ENCODE results near the gene TPGS1. TPM values are rescaled to one million over a fixed set of nuclear protein-coding genes. Genes with fewer than 3 reads are reported as not detected.

The TPGS1 gene
- total and polyA plus RNA-seq, 5 donors from 2014 or later = 18.2 to 44.4 (median 34.5) TPM

DNA sequence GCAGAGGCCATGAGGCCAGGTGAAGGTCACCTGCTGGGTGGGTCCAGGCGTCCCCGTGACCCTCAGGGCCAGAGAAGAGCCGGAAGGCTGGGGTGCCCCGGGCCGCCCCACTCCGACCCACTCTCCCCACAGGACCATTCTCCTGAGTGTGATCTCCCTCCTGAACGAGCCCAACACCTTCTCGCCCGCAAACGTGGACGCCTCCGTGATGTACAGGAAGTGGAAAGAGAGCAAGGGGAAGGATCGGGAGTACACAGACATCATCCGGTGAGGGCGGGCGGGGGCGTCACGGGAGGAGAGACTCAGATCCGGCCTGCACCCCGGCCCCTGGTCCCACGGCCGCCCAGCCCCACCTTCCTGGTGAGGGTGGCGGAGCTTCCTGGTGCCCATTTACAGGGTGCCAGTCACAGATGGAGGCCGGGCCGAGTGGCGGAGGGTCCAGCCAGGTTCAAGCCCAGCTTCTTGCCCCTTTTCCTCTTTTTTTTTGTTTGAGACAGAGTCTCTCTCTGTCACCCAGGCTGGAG is 29.6 kb downstream of the TPGS1 start:
- H3K4me1 ChIP-seq (ENCODE audit: control insufficient read depth, insufficient read depth, low read length, poor library complexity, severe bottlenecking) = peaks cover 18% of the 10 kb centered on the region
- H3K27ac Mint-ChIP-seq = no peak overlapping the region
- H3K36me3 Mint-ChIP-seq = peaks cover 5% of the 10 kb centered on the region
- ATAC-seq (ENCODE audit: low read depth in 2 of 2) (no peak), DNase-seq (no peak)
- no peaks in the 10 kb centered on the region for H3K9me3 ChIP-seq (ENCODE audit: control insufficient read depth in 2 of 2, low read length in 2 of 2)
- H3K4me3 ChIP-seq (ENCODE audit: low read depth, low read length) = no peak overlapping the region
- H3K4me3 Mint-ChIP-seq = no peak overlapping the region
- H3K9me3 Mint-ChIP-seq = no peaks in the 10 kb centered on the region
- no peak overlapping the region for H3K27ac ChIP-seq (ENCODE audit: insufficient read depth, low read length, poor library complexity, severe bottlenecking)
- H3K27me3 Mint-ChIP-seq = no peaks in the 10 kb centered on the region
- peaks cover 23% of the 10 kb centered on the region for H3K36me3 ChIP-seq (ENCODE audit: control insufficient read depth, insufficient read depth, low read length)
- H3K27me3 ChIP-seq (ENCODE audit: control insufficient read depth, insufficient read depth, low read length) = no peaks in the 10 kb centered on the region
- H3K4me1 Mint-ChIP-seq = peaks cover 0 to 23% (median 6%) of the 10 kb centered on the region in 4 donors

DNA sequence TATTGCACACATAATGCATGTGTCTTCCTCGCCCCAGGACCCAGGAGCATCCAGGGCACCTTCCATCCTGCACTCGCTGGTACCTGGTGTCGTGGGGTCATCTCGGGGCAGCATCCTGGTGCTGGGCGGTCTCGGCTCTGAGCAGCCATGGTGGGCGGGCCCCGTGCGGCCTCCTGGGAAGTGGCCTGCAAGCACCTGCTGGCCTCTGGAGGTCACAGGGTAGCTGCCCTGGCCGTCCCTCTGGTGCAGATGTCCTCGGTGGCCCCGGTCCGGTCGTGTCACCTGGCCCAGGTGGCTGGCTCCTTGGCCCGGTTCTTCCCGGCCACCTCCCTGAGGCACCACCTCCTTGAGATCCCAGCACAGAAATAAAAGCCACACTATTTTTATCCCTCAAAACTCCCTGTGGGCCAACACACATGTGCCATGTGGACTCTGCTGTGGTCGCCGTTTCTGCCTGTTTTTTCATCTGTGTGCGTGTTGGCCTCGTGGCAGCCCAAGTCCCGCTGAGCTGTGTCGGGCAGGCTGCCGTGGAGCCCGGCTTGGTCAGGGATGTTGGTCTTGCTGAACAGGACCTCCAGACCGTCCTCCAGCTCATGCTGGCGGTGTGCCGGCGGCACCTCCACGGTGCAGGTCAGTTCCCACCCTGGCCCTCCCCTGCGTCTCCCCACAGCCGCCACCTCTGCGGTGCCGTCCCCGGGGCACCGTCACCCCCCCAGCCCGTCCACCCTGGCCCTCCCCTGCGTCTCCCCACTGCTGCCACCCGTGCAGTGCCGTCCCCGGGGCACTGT is 31.5 kb downstream of the TPGS1 start:
- peaks cover 5% of the 10 kb centered on the region for H3K36me3 Mint-ChIP-seq
- Histone ChIP-seq H3K36me3 (ENCODE audit: control insufficient read depth, insufficient read depth, low read length) (peaks cover 30% of the 10 kb centered on the region), H3K27ac (ENCODE audit: insufficient read depth, low read length, poor library complexity, severe bottlenecking) (no peak overlapping the region), H3K4me3 (ENCODE audit: low read depth, low read length) (no peak overlapping the region), H3K27me3 (ENCODE audit: control insufficient read depth, insufficient read depth, low read length) (no peaks in the 10 kb centered on the region), H3K4me1 (ENCODE audit: control insufficient read depth, insufficient read depth, low read length, poor library complexity, severe bottlenecking) (peaks cover 10% of the 10 kb centered on the region), H3K9me3 (ENCODE audit: control insufficient read depth in 2 of 2, low read length in 2 of 2) (no peaks in the 10 kb centered on the region)
- no peaks in the 10 kb centered on the region for H3K9me3 Mint-ChIP-seq
- H3K27ac Mint-ChIP-seq = no peak overlapping the region
- peaks cover 0 to 20% (median 6%) of the 10 kb centered on the region in 4 donors for H3K4me1 Mint-ChIP-seq
- H3K4me3 Mint-ChIP-seq = no peak overlapping the region
- DNase-seq = no peak
- H3K27me3 Mint-ChIP-seq = no peaks in the 10 kb centered on the region
- ATAC-seq (ENCODE audit: low read depth in 2 of 2) = no peak

DNA sequence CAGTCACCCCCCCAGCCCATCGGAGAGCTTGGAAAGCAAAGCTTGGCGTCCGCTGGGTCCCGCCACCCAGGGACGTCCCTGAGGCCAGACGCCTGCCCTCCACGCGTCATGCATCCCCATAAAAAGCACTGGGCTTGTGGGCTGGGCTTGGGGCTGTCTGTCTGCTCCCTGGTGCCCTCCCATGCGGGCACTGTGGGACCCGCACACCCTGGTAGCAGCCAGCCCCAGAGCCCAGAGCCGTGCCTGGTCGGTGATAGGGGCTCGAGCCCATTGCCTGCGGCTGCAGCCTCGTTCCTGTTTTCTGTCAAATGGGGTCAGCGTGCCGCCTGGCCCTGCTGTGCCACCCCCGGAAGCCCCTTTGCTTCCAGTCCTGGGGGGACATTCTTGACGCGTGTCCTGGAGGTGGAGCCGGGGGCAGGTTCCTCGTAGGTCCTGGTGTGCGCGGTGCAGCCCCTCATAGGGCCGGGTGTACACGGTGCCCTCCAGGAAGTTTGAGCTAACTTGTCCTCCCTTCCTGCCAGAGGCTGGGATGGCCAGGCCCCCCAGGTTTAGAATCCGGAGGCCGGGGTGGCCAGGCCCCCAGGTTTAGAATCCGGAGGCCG is 32.2 kb downstream of the TPGS1 start:
- no peaks in the 10 kb centered on the region for H3K9me3 Mint-ChIP-seq
- Histone ChIP-seq H3K36me3 (ENCODE audit: control insufficient read depth, insufficient read depth, low read length) (peaks cover 30% of the 10 kb centered on the region), H3K27me3 (ENCODE audit: control insufficient read depth, insufficient read depth, low read length) (no peaks in the 10 kb centered on the region), H3K9me3 (ENCODE audit: control insufficient read depth in 2 of 2, low read length in 2 of 2) (no peaks in the 10 kb centered on the region), H3K4me3 (ENCODE audit: low read depth, low read length) (no peak overlapping the region), H3K27ac (ENCODE audit: insufficient read depth, low read length, poor library complexity, severe bottlenecking) (no peak overlapping the region), H3K4me1 (ENCODE audit: control insufficient read depth, insufficient read depth, low read length, poor library complexity, severe bottlenecking) (peaks cover 14% of the 10 kb centered on the region)
- no peaks in the 10 kb centered on the region for H3K27me3 Mint-ChIP-seq
- peaks cover 0 to 24% (median 6%) of the 10 kb centered on the region in 4 donors for H3K4me1 Mint-ChIP-seq
- no peak overlapping the region for H3K4me3 Mint-ChIP-seq
- ATAC-seq (ENCODE audit: low read depth in 2 of 2) (no peak), DNase-seq (no peak)
- H3K36me3 Mint-ChIP-seq = peaks cover 5% of the 10 kb centered on the region
- H3K27ac Mint-ChIP-seq = no peak overlapping the region

DNA sequence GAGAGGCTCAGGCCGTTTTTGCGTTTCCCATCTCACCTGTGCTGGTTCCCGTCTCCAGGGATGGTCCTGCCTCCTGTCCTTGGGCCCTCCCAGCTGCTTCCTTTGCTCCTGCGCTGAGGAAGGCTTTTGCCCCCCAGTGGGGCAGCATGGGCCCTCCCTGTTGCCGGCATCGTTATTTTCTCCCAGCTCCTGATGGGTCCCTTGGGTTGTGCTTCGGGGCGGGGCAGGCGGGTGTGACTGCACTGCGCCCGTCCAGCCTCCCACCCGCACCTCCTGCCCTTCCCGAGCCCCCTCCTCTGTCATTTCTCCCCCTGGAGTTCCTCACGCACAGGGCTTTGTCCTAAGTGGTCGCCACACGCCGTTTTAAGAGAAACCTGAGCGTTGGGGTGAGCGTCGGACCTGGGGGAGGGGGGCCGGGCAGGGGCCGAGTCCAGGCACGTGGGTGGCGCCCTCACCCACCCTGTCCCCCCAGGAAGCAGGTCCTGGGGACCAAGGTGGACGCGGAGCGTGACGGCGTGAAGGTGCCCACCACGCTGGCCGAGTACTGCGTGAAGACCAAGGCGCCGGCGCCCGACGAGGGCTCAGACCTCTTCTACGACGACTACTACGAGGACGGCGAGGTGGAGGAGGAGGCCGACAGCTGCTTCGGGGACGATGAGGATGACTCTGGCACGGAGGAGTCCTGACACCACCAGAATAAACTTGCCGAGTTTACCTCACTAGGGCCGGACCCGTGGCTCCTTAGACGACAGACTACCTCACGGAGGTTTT is 33.8 kb downstream of the TPGS1 start:
- H3K27me3 Mint-ChIP-seq = no peaks in the 10 kb centered on the region
- H3K27ac Mint-ChIP-seq = no peak overlapping the region

DNA sequence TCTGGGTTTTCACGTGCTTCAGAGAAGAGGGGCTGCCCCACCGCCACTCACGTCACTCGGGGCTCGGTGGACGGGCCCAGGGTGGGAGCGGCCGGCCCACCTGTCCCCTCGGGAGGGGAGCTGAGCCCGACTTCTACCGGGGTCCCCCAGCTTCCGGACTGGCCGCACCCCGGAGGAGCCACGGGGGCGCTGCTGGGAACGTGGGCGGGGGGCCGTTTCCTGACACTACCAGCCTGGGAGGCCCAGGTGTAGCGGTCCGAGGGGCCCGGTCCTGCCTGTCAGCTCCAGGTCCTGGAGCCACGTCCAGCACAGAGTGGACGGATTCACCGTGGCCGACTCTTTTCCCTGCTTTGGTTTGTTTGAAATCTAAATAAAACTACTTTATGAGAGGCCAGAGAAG is 34.4 kb downstream of the TPGS1 start:
- no peak overlapping the region for H3K27ac Mint-ChIP-seq
- ATAC-seq (ENCODE audit: low read depth in 2 of 2) (no peak), DNase-seq (no peak)
- no peak overlapping the region for H3K27ac ChIP-seq (ENCODE audit: insufficient read depth, low read length, poor library complexity, severe bottlenecking)
- peaks cover 23% of the 10 kb centered on the region for H3K36me3 ChIP-seq (ENCODE audit: control insufficient read depth, insufficient read depth, low read length)
- peak overlapping the region in 1 of 4 donors; percentile 15 for H3K4me3 Mint-ChIP-seq
- no peaks in the 10 kb centered on the region for H3K27me3 Mint-ChIP-seq
- H3K4me1 Mint-ChIP-seq = peaks cover 0 to 29% (median 6%) of the 10 kb centered on the region in 4 donors
- H3K27me3 ChIP-seq (ENCODE audit: control insufficient read depth, insufficient read depth, low read length) = no peaks in the 10 kb centered on the region
- H3K36me3 Mint-ChIP-seq = peaks cover 5% of the 10 kb centered on the region
- H3K9me3 Mint-ChIP-seq = no peaks in the 10 kb centered on the region
- H3K9me3 ChIP-seq (ENCODE audit: control insufficient read depth in 2 of 2, low read length in 2 of 2) = no peaks in the 10 kb centered on the region
- H3K4me1 ChIP-seq (ENCODE audit: control insufficient read depth, insufficient read depth, low read length, poor library complexity, severe bottlenecking) = peaks cover 20% of the 10 kb centered on the region
- H3K4me3 ChIP-seq (ENCODE audit: low read depth, low read length) = no peak overlapping the region

More for the DNA sequence above, 33.8 kb downstream of the TPGS1 start:
- H3K27ac ChIP-seq (ENCODE audit: insufficient read depth, low read length, poor library complexity, severe bottlenecking) = no peak overlapping the region
- Mint-ChIP-seq H3K36me3 (peaks cover 5% of the 10 kb centered on the region), H3K4me3 (no peak overlapping the region), H3K4me1 (peaks cover 0 to 29% (median 6%) of the 10 kb centered on the region in 4 donors), H3K9me3 (no peaks in the 10 kb centered on the region)
- H3K4me1 ChIP-seq (ENCODE audit: control insufficient read depth, insufficient read depth, low read length, poor library complexity, severe bottlenecking) = peaks cover 20% of the 10 kb centered on the region
- DNase-seq (no peak), ATAC-seq (ENCODE audit: low read depth in 2 of 2) (no peak)
- H3K27me3 ChIP-seq (ENCODE audit: control insufficient read depth, insufficient read depth, low read length) = no peaks in the 10 kb centered on the region
- H3K36me3 ChIP-seq (ENCODE audit: control insufficient read depth, insufficient read depth, low read length) = peaks cover 30% of the 10 kb centered on the region
- H3K4me3 ChIP-seq (ENCODE audit: low read depth, low read length) = no peak overlapping the region
- H3K9me3 ChIP-seq (ENCODE audit: control insufficient read depth in 2 of 2, low read length in 2 of 2) = no peaks in the 10 kb centered on the region

DNA sequence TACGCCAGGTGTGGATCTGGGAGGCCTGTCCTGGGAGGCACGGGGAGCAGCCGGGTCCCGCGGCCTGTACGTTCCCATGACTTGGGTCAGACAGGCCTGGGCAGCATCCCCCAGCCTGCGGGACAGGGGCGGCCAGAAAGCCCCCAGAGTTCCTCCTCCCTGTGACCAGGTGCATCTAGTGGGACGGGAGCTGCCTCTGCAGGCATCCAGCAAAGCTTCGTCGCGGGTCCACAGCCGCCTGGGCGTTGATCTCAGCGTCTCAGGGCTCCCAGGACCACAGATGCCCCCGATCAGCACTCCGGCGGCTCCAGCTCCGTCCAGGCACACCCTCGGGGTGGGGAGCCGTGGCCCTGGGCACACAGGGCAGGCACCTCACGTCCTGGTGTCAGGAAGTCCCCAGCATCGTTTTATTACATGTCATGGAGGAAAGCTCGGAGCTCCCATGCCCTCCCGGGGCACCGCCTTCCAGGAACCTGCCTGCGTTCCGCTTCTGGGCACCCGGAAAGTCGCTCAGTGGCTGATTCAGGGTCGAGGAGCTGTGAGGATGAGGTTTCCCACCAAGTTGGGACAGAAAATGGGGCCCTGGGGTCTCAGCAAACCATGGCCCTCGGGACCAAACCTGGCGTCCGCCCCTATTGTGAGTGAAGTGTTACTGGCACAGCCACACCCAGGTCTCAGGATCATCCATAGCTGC is 35.0 kb downstream of the TPGS1 start:
- Histone ChIP-seq H3K4me3 (ENCODE audit: low read depth, low read length) (no peak overlapping the region), H3K27ac (ENCODE audit: insufficient read depth, low read length, poor library complexity, severe bottlenecking) (no peak overlapping the region), H3K4me1 (ENCODE audit: control insufficient read depth, insufficient read depth, low read length, poor library complexity, severe bottlenecking) (peaks cover 20% of the 10 kb centered on the region), H3K36me3 (ENCODE audit: control insufficient read depth, insufficient read depth, low read length) (peaks cover 19% of the 10 kb centered on the region), H3K9me3 (ENCODE audit: control insufficient read depth in 2 of 2, low read length in 2 of 2) (no peaks in the 10 kb centered on the region), H3K27me3 (ENCODE audit: control insufficient read depth, insufficient read depth, low read length) (no peaks in the 10 kb centered on the region)
- Mint-ChIP-seq H3K4me1 (peaks cover 0 to 29% (median 6%) of the 10 kb centered on the region in 4 donors), H3K9me3 (no peaks in the 10 kb centered on the region), H3K27ac (no peak overlapping the region), H3K4me3 (peak overlapping the region in 1 of 4 donors; percentile 15), H3K27me3 (no peaks in the 10 kb centered on the region), H3K36me3 (peaks cover 5% of the 10 kb centered on the region)
- DNase-seq (no peak), ATAC-seq (ENCODE audit: low read depth in 2 of 2) (no peak)

DNA sequence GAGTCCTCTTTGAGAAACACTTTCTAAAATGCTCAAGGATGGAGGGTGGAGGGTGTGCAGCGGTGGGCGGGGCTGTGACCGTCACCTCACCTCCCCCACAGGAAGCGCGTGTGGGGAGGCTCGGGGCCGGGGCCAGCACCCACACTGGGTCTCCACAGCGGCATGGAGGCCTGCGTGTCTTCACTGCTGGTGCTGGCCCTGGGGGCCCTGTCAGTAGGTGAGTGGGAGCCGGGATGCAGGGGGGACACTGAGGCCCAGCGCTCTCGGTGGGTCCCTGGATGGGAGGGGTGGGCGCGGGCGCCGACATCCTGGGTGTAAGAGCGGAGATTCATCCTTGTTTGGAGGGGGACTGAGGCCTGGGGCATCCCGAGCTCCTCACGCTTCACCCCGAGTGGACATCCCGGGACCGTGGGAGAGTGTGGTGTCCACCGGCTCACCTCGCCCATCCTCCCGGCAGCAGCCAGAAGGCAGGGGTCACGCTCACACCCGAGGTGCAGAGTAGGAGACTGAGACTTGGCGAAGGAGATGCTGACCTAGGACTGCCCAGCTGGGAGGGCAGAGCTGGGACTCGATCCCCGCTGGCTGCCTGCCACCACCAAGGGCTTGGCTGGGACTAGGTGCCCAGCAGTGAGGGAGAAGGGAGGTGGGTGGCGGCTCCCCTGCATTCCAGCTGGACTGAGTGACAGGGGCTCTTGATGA is 36.8 kb downstream of the TPGS1 start, which contains the start of gene GZMM:
TSS of gene GZMM (plus strand) at position 144 of the 699 bp plus-strand sequence. CDS start at position 163, 19 bp downstream.
- H3K27ac Mint-ChIP-seq = peak within 1 kb of the TSS; percentile 60 to 90 (median 75)
- Histone ChIP-seq H3K27me3 (ENCODE audit: control insufficient read depth, insufficient read depth, low read length) (no peaks in the 10 kb centered on the region), H3K9me3 (ENCODE audit: control insufficient read depth in 2 of 2, low read length in 2 of 2) (no peaks in the 10 kb centered on the region), H3K4me1 (ENCODE audit: control insufficient read depth, insufficient read depth, low read length, poor library complexity, severe bottlenecking) (peaks cover 20% of the 10 kb centered on the region), H3K27ac (ENCODE audit: insufficient read depth, low read length, poor library complexity, severe bottlenecking) (peak within 1 kb of the TSS; percentile 67), H3K4me3 (ENCODE audit: low read depth, low read length) (peak within 1 kb of the TSS; percentile 19), H3K36me3 (ENCODE audit: control insufficient read depth, insufficient read depth, low read length) (peaks cover 8% of the 10 kb centered on the region)
- H3K4me3 Mint-ChIP-seq = peak within 1 kb of the TSS; percentile 83 to 89 (median 87)
- no peaks in the 10 kb centered on the region for H3K9me3 Mint-ChIP-seq
- peaks cover 0 to 24% (median 5%) of the 10 kb centered on the region in 4 donors for H3K4me1 Mint-ChIP-seq
- H3K27me3 Mint-ChIP-seq = no peaks in the 10 kb centered on the region
- peak; percentile 97 to 98 for ATAC-seq (ENCODE audit: low read depth in 2 of 2)
- peak; percentile 47 to 86 (median 80) for DNase-seq
- no peaks in the 10 kb centered on the region for H3K36me3 Mint-ChIP-seq

All from CD4-positive, CD25-positive, alpha-beta regulatory T cell (primary cell).